Cardiac muscle cell (in vitro differentiated cells and primary cell): ENCODE measurements around the gene HADH. TPM values are rescaled to one million over a fixed set of nuclear protein-coding genes. Genes with fewer than 3 reads are reported as not detected.

ENCODE experiments used
- DNase-seq, 2 donors: peaks; one replicate each; pipeline versions ENCODE4 v3.0.0 to v3.0.0-alpha.2; 2010 to 2017; ENCODE audit warnings: low read depth in 1 of 2, low spot score in 1 of 2
- H3K27ac ChIP-seq: fragments of 200-600 bp; sonication (generic); 2 replicates; pipeline ENCODE4 v1.5.1; 2016
- H3K27me3 ChIP-seq: fragments of 200-600 bp; sonication (generic); 2 replicates; pipeline ENCODE4 v1.6.0; 2016; ENCODE audit warnings: control low read depth
- H3K36me3 ChIP-seq: fragments of 200-600 bp; sonication (generic); 2 replicates; pipeline ENCODE4 v1.5.1; 2016; ENCODE audit warnings: control low read depth
- H3K4me1 ChIP-seq: fragments of 200-600 bp; sonication (generic); 2 replicates; pipeline ENCODE4 v1.8.1; 2017; ENCODE audit warnings: low read depth, mild to moderate bottlenecking, mixed run types
- H3K4me3 ChIP-seq: fragments of 200-600 bp; sonication (generic); 2 replicates; pipeline ENCODE4 v1.5.1; 2016; ENCODE audit warnings: mild to moderate bottlenecking
- H3K9me3 ChIP-seq: fragments of 200-600 bp; sonication (generic); 2 replicates; pipeline ENCODE4 v1.5.1; 2017; ENCODE audit warnings: low read depth, mild to moderate bottlenecking, control low read depth
- polyA plus RNA-seq: library from polyadenylated mRNA; unstranded; fragments of >200 nt; fragmentation: Nextera tagmentation; extraction: Ambion mirVana; gene quantifications from 2 replicates; pipeline ENCODE4 v1.2.1, GENCODE V29; 2016
- total RNA-seq: library from RNA; depleted of rRNA; stranded (reverse); fragments of >200 nt; gene quantifications from 2 replicates; pipeline ENCODE4 v1.2.3, GENCODE V29; 2016
- TF ChIP-seq, protein P1 (sequence below): IDR thresholded peaks from 2 replicates; pipeline ENCODE4 v1.5.1; 2012; ENCODE audit warnings: low read depth, mild to moderate bottlenecking, low read length

Gene HADH
- total and polyA plus RNA-seq, 2 experiments from 2014 or later, result 59.1 to 84.7 TPM

- Histone ChIP-seq H3K4me1 (no peaks in the 10 kb centered on the region), H3K4me3 (no peak overlapping the region), H3K27me3 (no peaks in the 10 kb centered on the region), H3K27ac (peak overlapping the region; percentile 42), H3K9me3 (no peaks in the 10 kb centered on the region), H3K36me3 (peaks cover 16% of the 10 kb centered on the region)
- TF ChIP-seq, protein P1, sequence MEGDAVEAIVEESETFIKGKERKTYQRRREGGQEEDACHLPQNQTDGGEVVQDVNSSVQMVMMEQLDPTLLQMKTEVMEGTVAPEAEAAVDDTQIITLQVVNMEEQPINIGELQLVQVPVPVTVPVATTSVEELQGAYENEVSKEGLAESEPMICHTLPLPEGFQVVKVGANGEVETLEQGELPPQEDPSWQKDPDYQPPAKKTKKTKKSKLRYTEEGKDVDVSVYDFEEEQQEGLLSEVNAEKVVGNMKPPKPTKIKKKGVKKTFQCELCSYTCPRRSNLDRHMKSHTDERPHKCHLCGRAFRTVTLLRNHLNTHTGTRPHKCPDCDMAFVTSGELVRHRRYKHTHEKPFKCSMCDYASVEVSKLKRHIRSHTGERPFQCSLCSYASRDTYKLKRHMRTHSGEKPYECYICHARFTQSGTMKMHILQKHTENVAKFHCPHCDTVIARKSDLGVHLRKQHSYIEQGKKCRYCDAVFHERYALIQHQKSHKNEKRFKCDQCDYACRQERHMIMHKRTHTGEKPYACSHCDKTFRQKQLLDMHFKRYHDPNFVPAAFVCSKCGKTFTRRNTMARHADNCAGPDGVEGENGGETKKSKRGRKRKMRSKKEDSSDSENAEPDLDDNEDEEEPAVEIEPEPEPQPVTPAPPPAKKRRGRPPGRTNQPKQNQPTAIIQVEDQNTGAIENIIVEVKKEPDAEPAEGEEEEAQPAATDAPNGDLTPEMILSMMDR, result no peak
- peak in 1 of 2 donors; percentile 12 for DNase-seq
These were observed 53.8 kb downstream of the HADH start for GRCh38 chr4:108043526-108043925.

GRCh38 chr4:108044951-108045686 is 55.4 kb downstream of the HADH start:
- DNase-seq, result no peak
- peak overlapping the region; percentile 12 for H3K27ac ChIP-seq
- TF ChIP-seq, protein P1, result no peak

GRCh38 chr4:108045687-108046024 is 56.0 kb downstream of the HADH start:
- DNase-seq, result peak in 1 of 2 donors; percentile 25
- TF ChIP-seq, protein P1, result no peak
- H3K27me3 ChIP-seq, result no peaks in the 10 kb centered on the region
- no peak overlapping the region for H3K4me3 ChIP-seq
- no peaks in the 10 kb centered on the region for H3K4me1 ChIP-seq
- H3K9me3 ChIP-seq, result no peaks in the 10 kb centered on the region
- peak overlapping the region; percentile 12 for H3K27ac ChIP-seq
- peaks cover 20% of the 10 kb centered on the region for H3K36me3 ChIP-seq

More at GRCh38 chr4:108044951-108045686, 55.4 kb downstream of the HADH start:
- Histone ChIP-seq H3K9me3 (no peaks in the 10 kb centered on the region), H3K4me3 (no peak overlapping the region), H3K4me1 (no peaks in the 10 kb centered on the region), H3K36me3 (peaks cover 20% of the 10 kb centered on the region), H3K27me3 (no peaks in the 10 kb centered on the region)

DNA sequence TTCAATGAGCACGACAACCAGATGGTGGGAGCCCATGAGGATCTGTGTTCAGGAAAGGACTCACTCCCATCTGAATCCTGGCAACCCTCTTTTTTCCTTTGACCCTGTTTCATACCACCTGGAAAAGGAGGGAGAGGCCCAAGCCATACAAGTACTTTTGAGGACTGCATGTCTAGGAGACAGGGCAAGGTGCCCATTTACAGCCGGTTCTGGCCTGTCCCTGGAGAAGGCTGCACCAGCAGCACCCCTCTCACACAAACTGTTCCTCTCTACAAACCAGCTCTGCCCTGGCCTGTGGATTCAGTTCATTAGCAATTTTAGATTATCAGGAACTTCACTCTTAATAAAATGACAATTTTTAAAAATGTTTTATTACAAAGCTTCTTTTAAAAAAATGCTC is 57.5 kb downstream of the HADH start:
- Histone ChIP-seq H3K9me3 (no peaks in the 10 kb centered on the region), H3K27ac (peak overlapping the region; percentile 0), H3K36me3 (peaks cover 20% of the 10 kb centered on the region), H3K4me3 (no peak overlapping the region), H3K4me1 (no peaks in the 10 kb centered on the region), H3K27me3 (no peaks in the 10 kb centered on the region)
- TF ChIP-seq, protein P1, result no peak
- no peak for DNase-seq

- H3K4me3 ChIP-seq, result no peak overlapping the region
- peaks cover 29% of the 10 kb centered on the region for H3K36me3 ChIP-seq
- H3K4me1 ChIP-seq, result no peaks in the 10 kb centered on the region
- no peak for DNase-seq
- no peaks in the 10 kb centered on the region for H3K27me3 ChIP-seq
- no peak overlapping the region for H3K27ac ChIP-seq
- TF ChIP-seq, protein P1, result no peak
- H3K9me3 ChIP-seq, result no peaks in the 10 kb centered on the region
These were observed 58.5 kb downstream of the HADH start for GRCh38 chr4:108048157-108048556.
